ENCODE measurements around the gene PIGN. TPM values are rescaled to one million over a fixed set of nuclear protein-coding genes. Genes with fewer than 3 reads are reported as not detected.

PIGN gene
- total RNA-seq, 2 experiments from 2014 or later: 25.0 to 28.2 TPM

- H3K27ac Mint-ChIP-seq: no peak overlapping the region
- no peak overlapping the region for H3K4me3 Mint-ChIP-seq
- DNase-seq (no peak), ATAC-seq (ENCODE audit: low read depth) (no peak)
- H3K4me1 Mint-ChIP-seq: no peaks in the 10 kb centered on the region
- peaks cover 2% of the 10 kb centered on the region for H3K9me3 Mint-ChIP-seq
- POLR2A ChIA-PET: no interaction called here
- peaks cover 4% of the 10 kb centered on the region for H3K27me3 Mint-ChIP-seq
- H3K36me3 Mint-ChIP-seq: no peaks in the 10 kb centered on the region
These were observed 195.0 kb downstream of the PIGN start for GRCh38 chr18:61991836-61992235.

- no peak overlapping the region for H3K4me3 Mint-ChIP-seq
- ATAC-seq (ENCODE audit: low read depth): no peak
- POLR2A ChIA-PET: no interaction called here
- H3K4me1 Mint-ChIP-seq: no peaks in the 10 kb centered on the region
- H3K27ac Mint-ChIP-seq: no peak overlapping the region
- no peaks in the 10 kb centered on the region for H3K36me3 Mint-ChIP-seq
- no peak for DNase-seq
- peaks cover 4% of the 10 kb centered on the region for H3K27me3 Mint-ChIP-seq
- H3K9me3 Mint-ChIP-seq: peaks cover 2% of the 10 kb centered on the region
These were observed 195.7 kb downstream of the PIGN start for GRCh38 chr18:61991201-61991600.

Other genes starting within 250 kb of the PIGN start
- gene RELCH, start 199 bp upstream of the PIGN start, total RNA-seq: 10 to 100 TPM; 42.9 to 46.3 TPM
- gene TNFRSF11A, start 138.3 kb upstream of the PIGN start, total RNA-seq: 1 to 10 TPM; 7.5 to 8.0 TPM